Measurements from ENCODE around the gene ITPKC. TPM values are rescaled to one million over a fixed set of nuclear protein-coding genes. Genes with fewer than 3 reads are reported as not detected.

ITPKC gene
- total RNA-seq, 1 experiment from 2014 or later = 25.3 TPM

DNA sequence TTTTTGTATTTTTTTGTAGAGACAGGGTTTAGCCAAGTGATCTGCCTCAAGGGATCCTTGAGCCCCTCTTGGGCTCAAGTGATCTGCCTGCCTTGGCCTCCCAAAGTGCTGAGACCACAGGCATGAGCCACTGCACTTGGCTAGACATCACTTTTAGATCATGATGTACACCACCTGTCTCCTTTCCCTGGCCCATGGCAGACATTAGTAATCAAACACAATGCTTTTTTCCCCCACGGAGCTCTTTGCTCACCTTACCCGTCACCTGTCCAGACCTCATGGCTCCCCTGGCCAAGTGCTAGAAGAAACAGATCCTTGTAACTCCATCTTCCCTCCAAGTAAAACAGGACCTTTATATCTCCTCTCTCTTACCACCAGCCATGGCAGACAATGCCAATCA, 44.9 kb upstream of the ITPKC start:
- DNase-seq = no peak
- Mint-ChIP-seq H3K4me1 (ENCODE audit: low read depth, unreplicated experiment) (no peaks in the 10 kb centered on the region), H3K4me3 (ENCODE audit: low read depth, unreplicated experiment) (no peak overlapping the region), H3K27me3 (ENCODE audit: unreplicated experiment) (no peaks in the 10 kb centered on the region), H3K27ac (ENCODE audit: unreplicated experiment) (no peak overlapping the region), H3K36me3 (ENCODE audit: insufficient read depth, unreplicated experiment) (peaks cover 6% of the 10 kb centered on the region), H3K9me3 (ENCODE audit: low read depth, unreplicated experiment) (no peaks in the 10 kb centered on the region)
- CTCF ChIA-PET = no interaction called here
- TF ChIP-seq CTCF (IDR thresholded peaks at IDR 0.05; ENCODE audit: unreplicated experiment) = no peak
- BruUV-seq (replicated peaks) = no TSS peak
- intact Hi-C loops (cut with micrococcal nuclease; ENCODE audit: unreplicated experiment) = no loop called here

DNA sequence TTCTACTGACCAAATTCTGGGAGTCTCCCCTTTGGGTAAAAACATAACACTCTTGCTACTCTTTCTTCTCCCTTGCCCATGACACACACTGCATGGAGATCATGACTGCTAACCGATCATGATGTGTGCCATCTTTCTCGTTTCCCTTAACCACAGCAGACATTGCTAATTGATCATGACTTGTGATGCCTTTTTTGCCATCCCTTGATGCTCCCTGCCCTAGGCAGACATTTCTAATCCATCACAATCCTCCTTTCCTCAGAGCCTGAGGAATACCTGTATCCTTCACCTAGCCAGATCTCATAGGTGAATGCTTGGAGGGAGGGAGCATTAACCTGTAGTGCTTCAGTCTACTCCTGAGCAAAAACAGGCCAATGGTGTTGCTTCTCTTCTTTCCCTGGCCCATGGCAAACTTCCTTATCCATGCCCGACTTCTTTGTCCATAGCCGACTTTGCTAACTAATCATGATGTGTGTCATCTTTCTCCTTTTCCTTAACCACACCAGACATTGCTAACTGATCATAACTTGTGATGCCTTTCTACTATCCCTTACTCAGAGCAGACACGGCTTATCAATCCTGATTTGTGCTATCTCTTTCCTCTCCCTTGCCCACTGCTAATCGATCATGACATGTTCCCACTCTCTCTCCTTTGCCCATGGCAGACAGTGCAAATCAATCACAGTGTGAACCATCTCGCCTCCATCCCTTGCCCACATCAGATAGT, 44.2 kb upstream of the ITPKC start:
- Mint-ChIP-seq H3K27me3 (ENCODE audit: unreplicated experiment) (no peaks in the 10 kb centered on the region), H3K27ac (ENCODE audit: unreplicated experiment) (no peak overlapping the region), H3K4me3 (ENCODE audit: low read depth, unreplicated experiment) (no peak overlapping the region), H3K9me3 (ENCODE audit: low read depth, unreplicated experiment) (no peaks in the 10 kb centered on the region), H3K36me3 (ENCODE audit: insufficient read depth, unreplicated experiment) (peaks cover 6% of the 10 kb centered on the region), H3K4me1 (ENCODE audit: low read depth, unreplicated experiment) (no peaks in the 10 kb centered on the region)
- BruUV-seq (replicated peaks) = no TSS peak
- intact Hi-C loops (cut with micrococcal nuclease; ENCODE audit: unreplicated experiment) = no loop called here
- CTCF ChIA-PET = no interaction called here
- DNase-seq = no peak
- TF ChIP-seq CTCF (IDR thresholded peaks at IDR 0.05; ENCODE audit: unreplicated experiment) = no peak

GRCh38 chr19:40673397-40673796, 43.5 kb upstream of the ITPKC start:
- DNase-seq = no peak
- BruUV-seq (replicated peaks) = no TSS peak
- Mint-ChIP-seq H3K4me3 (ENCODE audit: low read depth, unreplicated experiment) (no peak overlapping the region), H3K27me3 (ENCODE audit: unreplicated experiment) (no peaks in the 10 kb centered on the region), H3K36me3 (ENCODE audit: insufficient read depth, unreplicated experiment) (peaks cover 6% of the 10 kb centered on the region), H3K27ac (ENCODE audit: unreplicated experiment) (no peak overlapping the region), H3K9me3 (ENCODE audit: low read depth, unreplicated experiment) (no peaks in the 10 kb centered on the region), H3K4me1 (ENCODE audit: low read depth, unreplicated experiment) (no peaks in the 10 kb centered on the region)
- CTCF ChIA-PET = no interaction called here
- intact Hi-C loops (cut with micrococcal nuclease; ENCODE audit: unreplicated experiment) = no loop called here
- TF ChIP-seq CTCF (IDR thresholded peaks at IDR 0.05; ENCODE audit: unreplicated experiment) = no peak

GRCh38 chr19:40674291-40674690, 42.6 kb upstream of the ITPKC start:
- no TSS peak for BruUV-seq (replicated peaks)
- intact Hi-C loops (cut with micrococcal nuclease; ENCODE audit: unreplicated experiment) = no loop called here
- Mint-ChIP-seq H3K4me3 (ENCODE audit: low read depth, unreplicated experiment) (no peak overlapping the region), H3K27ac (ENCODE audit: unreplicated experiment) (no peak overlapping the region), H3K9me3 (ENCODE audit: low read depth, unreplicated experiment) (no peaks in the 10 kb centered on the region), H3K36me3 (ENCODE audit: insufficient read depth, unreplicated experiment) (peaks cover 6% of the 10 kb centered on the region), H3K27me3 (ENCODE audit: unreplicated experiment) (no peaks in the 10 kb centered on the region), H3K4me1 (ENCODE audit: low read depth, unreplicated experiment) (no peaks in the 10 kb centered on the region)
- CTCF ChIA-PET = no interaction called here
- TF ChIP-seq CTCF (IDR thresholded peaks at IDR 0.05; ENCODE audit: unreplicated experiment) = no peak
- DNase-seq = no peak
